ENCODE measurements around the gene ATG9B.
"Not testable (repeated sequence)": the region's sequence is repeated elsewhere in the genome, so short reads cannot be mapped to it uniquely, and the experiment has no call there.

- TF ChIP-seq EZH2 (optimal IDR thresholded peaks at IDR 0.05; ENCODE audit: low read depth, low read length); CTCF (IDR thresholded peaks at IDR 0.05; ENCODE audit: low read length): not testable (repeated sequence)
Observed at GRCh38 chr7:151026771-151027727, 2.8 kb upstream of the ATG9B start.

Data from MM.1S (cell line).